Measurements from ENCODE around the gene C10orf90.
A peak's percentile ranks its signal among the peaks of the same experiment; 100 is the strongest.

Gene C10orf90

GRCh38 chr10:126521399-126521798 lies 149.1 kb downstream of the C10orf90 start:
- no peaks in the 10 kb centered on the region for H3K9me3 ChIP-seq (ENCODE audit: severe bottlenecking)
- TF ChIP-seq CTCF (IDR thresholded peaks at IDR 0.05; ENCODE audit: poor library complexity, severe bottlenecking) = no peak

GRCh38 chr10:126520751-126521317 lies 149.7 kb downstream of the C10orf90 start:
- no peaks in the 10 kb centered on the region for H3K27me3 ChIP-seq (ENCODE audit: insufficient read depth, poor library complexity, severe bottlenecking)

More at GRCh38 chr10:126521399-126521798, 149.1 kb downstream of the C10orf90 start:
- H3K4me3 ChIP-seq (ENCODE audit: severe bottlenecking) = no peak overlapping the region
- ATAC-seq (ENCODE audit: low read depth) = peak; percentile 81
- no peak for DNase-seq (ENCODE audit: low spot score)
- H3K27ac ChIP-seq (ENCODE audit: poor library complexity, severe bottlenecking) = no peak overlapping the region
- H3K27me3 ChIP-seq (ENCODE audit: insufficient read depth, poor library complexity, severe bottlenecking) = no peaks in the 10 kb centered on the region
- H3K4me1 ChIP-seq (ENCODE audit: insufficient read depth, poor library complexity, severe bottlenecking) = peaks cover 5% of the 10 kb centered on the region
- no peaks in the 10 kb centered on the region for H3K36me3 ChIP-seq (ENCODE audit: low read depth)

GRCh38 chr10:126519992-126520391 lies 150.5 kb downstream of the C10orf90 start:
- no peaks in the 10 kb centered on the region for H3K9me3 ChIP-seq (ENCODE audit: severe bottlenecking)
- H3K36me3 ChIP-seq (ENCODE audit: low read depth) = no peaks in the 10 kb centered on the region
- H3K4me1 ChIP-seq (ENCODE audit: insufficient read depth, poor library complexity, severe bottlenecking) = peaks cover 5% of the 10 kb centered on the region
- no peak for ATAC-seq (ENCODE audit: low read depth)
- H3K27me3 ChIP-seq (ENCODE audit: insufficient read depth, poor library complexity, severe bottlenecking) = no peaks in the 10 kb centered on the region
- H3K4me3 ChIP-seq (ENCODE audit: severe bottlenecking) = no peak overlapping the region
- no peak for TF ChIP-seq CTCF (IDR thresholded peaks at IDR 0.05; ENCODE audit: poor library complexity, severe bottlenecking)
- no peak for DNase-seq (ENCODE audit: low spot score)
- H3K27ac ChIP-seq (ENCODE audit: poor library complexity, severe bottlenecking) = no peak overlapping the region

More at GRCh38 chr10:126520751-126521317, 149.7 kb downstream of the C10orf90 start:
- no peak overlapping the region for H3K4me3 ChIP-seq (ENCODE audit: severe bottlenecking)
- no peaks in the 10 kb centered on the region for H3K9me3 ChIP-seq (ENCODE audit: severe bottlenecking)
- ATAC-seq (ENCODE audit: low read depth) = no peak
- no peak for DNase-seq (ENCODE audit: low spot score)
- H3K36me3 ChIP-seq (ENCODE audit: low read depth) = no peaks in the 10 kb centered on the region
- no peak overlapping the region for H3K27ac ChIP-seq (ENCODE audit: poor library complexity, severe bottlenecking)
- TF ChIP-seq CTCF (IDR thresholded peaks at IDR 0.05; ENCODE audit: poor library complexity, severe bottlenecking) = no peak
- H3K4me1 ChIP-seq (ENCODE audit: insufficient read depth, poor library complexity, severe bottlenecking) = peaks cover 5% of the 10 kb centered on the region

- no peak for DNase-seq (ENCODE audit: low spot score)
- H3K4me3 ChIP-seq (ENCODE audit: severe bottlenecking) = no peak overlapping the region
- TF ChIP-seq CTCF (IDR thresholded peaks at IDR 0.05; ENCODE audit: poor library complexity, severe bottlenecking) = no peak
- peaks cover 5% of the 10 kb centered on the region for H3K4me1 ChIP-seq (ENCODE audit: insufficient read depth, poor library complexity, severe bottlenecking)
- no peaks in the 10 kb centered on the region for H3K27me3 ChIP-seq (ENCODE audit: insufficient read depth, poor library complexity, severe bottlenecking)
- H3K27ac ChIP-seq (ENCODE audit: poor library complexity, severe bottlenecking) = no peak overlapping the region
- ATAC-seq (ENCODE audit: low read depth) = no peak
- H3K36me3 ChIP-seq (ENCODE audit: low read depth) = no peaks in the 10 kb centered on the region
- H3K9me3 ChIP-seq (ENCODE audit: severe bottlenecking) = no peaks in the 10 kb centered on the region
Measured at GRCh38 chr10:126519185-126519584, 151.3 kb downstream of the C10orf90 start.

All from RWPE2 (cell line).